ENCODE measurements around the gene TRIM43B.
"Not testable (repeated sequence)": the region's sequence is repeated elsewhere in the genome, so short reads cannot be mapped to it uniquely, and the experiment has no call there.

DNA sequence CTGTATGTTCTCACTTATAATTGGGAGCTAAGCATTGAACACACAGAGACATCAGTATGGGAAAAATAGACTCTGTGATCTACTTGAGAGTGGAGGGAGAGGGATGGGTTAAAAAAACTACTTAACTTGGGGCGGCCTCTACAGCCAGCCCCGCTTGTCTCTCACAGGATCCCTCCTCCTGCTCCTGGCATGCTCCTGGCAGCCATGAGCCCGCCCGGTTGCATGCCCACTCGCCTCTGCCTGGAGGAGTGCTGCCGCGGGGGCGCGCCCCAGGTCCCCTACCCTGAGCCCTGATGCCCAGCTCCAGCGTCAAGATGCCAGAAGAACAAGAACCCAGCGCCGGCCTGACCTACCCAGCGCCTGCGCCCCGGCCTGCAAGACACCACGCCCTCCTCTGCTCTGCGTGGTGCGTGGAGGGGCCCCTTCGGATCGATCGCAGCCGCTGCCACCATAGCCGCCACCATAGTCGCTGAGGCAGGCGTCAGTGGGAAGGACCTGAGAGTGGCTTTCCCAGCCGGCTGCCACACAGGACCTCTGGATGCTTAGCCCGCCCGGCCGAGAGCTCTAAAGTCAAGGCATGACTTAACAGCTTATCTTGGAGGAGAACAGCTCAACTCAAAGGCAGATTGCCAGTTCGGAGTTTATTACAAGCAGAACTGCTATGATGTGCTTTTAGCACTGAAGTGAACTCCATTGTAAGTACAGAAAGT is 49.2 kb downstream of the TRIM43B start:
- not testable (repeated sequence) for TF ChIP-seq ZNF335 (tag by site-specific recombination; conservative IDR thresholded peaks at IDR 0.05); FEZF1 (tag by site-specific recombination; IDR thresholded peaks at IDR 0.05); REPIN1 (tag by site-specific recombination; IDR thresholded peaks at IDR 0.05; ENCODE audit: low read depth); ZNF785 (tag by site-specific recombination; IDR thresholded peaks at IDR 0.05)
- TF ChIP-seq, protein P1, sequence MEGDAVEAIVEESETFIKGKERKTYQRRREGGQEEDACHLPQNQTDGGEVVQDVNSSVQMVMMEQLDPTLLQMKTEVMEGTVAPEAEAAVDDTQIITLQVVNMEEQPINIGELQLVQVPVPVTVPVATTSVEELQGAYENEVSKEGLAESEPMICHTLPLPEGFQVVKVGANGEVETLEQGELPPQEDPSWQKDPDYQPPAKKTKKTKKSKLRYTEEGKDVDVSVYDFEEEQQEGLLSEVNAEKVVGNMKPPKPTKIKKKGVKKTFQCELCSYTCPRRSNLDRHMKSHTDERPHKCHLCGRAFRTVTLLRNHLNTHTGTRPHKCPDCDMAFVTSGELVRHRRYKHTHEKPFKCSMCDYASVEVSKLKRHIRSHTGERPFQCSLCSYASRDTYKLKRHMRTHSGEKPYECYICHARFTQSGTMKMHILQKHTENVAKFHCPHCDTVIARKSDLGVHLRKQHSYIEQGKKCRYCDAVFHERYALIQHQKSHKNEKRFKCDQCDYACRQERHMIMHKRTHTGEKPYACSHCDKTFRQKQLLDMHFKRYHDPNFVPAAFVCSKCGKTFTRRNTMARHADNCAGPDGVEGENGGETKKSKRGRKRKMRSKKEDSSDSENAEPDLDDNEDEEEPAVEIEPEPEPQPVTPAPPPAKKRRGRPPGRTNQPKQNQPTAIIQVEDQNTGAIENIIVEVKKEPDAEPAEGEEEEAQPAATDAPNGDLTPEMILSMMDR (tag by site-specific recombination; IDR thresholded peaks at IDR 0.05), result not testable (repeated sequence)

Data from HEK293 (cell line).